ENCODE data around the gene CATSPER1. TPM values are rescaled to one million over a fixed set of nuclear protein-coding genes. Genes with fewer than 3 reads are reported as not detected.

CATSPER1 gene
- total and polyA plus RNA-seq, 2 of the 8 experiments (the other 6 are each of a cell fraction or from before 2014, with no cell fraction given) = not detected

GRCh38 chr11:66061268-66061667, 35.0 kb upstream of the CATSPER1 start (continued):
- TF ChIP-seq, protein P1, sequence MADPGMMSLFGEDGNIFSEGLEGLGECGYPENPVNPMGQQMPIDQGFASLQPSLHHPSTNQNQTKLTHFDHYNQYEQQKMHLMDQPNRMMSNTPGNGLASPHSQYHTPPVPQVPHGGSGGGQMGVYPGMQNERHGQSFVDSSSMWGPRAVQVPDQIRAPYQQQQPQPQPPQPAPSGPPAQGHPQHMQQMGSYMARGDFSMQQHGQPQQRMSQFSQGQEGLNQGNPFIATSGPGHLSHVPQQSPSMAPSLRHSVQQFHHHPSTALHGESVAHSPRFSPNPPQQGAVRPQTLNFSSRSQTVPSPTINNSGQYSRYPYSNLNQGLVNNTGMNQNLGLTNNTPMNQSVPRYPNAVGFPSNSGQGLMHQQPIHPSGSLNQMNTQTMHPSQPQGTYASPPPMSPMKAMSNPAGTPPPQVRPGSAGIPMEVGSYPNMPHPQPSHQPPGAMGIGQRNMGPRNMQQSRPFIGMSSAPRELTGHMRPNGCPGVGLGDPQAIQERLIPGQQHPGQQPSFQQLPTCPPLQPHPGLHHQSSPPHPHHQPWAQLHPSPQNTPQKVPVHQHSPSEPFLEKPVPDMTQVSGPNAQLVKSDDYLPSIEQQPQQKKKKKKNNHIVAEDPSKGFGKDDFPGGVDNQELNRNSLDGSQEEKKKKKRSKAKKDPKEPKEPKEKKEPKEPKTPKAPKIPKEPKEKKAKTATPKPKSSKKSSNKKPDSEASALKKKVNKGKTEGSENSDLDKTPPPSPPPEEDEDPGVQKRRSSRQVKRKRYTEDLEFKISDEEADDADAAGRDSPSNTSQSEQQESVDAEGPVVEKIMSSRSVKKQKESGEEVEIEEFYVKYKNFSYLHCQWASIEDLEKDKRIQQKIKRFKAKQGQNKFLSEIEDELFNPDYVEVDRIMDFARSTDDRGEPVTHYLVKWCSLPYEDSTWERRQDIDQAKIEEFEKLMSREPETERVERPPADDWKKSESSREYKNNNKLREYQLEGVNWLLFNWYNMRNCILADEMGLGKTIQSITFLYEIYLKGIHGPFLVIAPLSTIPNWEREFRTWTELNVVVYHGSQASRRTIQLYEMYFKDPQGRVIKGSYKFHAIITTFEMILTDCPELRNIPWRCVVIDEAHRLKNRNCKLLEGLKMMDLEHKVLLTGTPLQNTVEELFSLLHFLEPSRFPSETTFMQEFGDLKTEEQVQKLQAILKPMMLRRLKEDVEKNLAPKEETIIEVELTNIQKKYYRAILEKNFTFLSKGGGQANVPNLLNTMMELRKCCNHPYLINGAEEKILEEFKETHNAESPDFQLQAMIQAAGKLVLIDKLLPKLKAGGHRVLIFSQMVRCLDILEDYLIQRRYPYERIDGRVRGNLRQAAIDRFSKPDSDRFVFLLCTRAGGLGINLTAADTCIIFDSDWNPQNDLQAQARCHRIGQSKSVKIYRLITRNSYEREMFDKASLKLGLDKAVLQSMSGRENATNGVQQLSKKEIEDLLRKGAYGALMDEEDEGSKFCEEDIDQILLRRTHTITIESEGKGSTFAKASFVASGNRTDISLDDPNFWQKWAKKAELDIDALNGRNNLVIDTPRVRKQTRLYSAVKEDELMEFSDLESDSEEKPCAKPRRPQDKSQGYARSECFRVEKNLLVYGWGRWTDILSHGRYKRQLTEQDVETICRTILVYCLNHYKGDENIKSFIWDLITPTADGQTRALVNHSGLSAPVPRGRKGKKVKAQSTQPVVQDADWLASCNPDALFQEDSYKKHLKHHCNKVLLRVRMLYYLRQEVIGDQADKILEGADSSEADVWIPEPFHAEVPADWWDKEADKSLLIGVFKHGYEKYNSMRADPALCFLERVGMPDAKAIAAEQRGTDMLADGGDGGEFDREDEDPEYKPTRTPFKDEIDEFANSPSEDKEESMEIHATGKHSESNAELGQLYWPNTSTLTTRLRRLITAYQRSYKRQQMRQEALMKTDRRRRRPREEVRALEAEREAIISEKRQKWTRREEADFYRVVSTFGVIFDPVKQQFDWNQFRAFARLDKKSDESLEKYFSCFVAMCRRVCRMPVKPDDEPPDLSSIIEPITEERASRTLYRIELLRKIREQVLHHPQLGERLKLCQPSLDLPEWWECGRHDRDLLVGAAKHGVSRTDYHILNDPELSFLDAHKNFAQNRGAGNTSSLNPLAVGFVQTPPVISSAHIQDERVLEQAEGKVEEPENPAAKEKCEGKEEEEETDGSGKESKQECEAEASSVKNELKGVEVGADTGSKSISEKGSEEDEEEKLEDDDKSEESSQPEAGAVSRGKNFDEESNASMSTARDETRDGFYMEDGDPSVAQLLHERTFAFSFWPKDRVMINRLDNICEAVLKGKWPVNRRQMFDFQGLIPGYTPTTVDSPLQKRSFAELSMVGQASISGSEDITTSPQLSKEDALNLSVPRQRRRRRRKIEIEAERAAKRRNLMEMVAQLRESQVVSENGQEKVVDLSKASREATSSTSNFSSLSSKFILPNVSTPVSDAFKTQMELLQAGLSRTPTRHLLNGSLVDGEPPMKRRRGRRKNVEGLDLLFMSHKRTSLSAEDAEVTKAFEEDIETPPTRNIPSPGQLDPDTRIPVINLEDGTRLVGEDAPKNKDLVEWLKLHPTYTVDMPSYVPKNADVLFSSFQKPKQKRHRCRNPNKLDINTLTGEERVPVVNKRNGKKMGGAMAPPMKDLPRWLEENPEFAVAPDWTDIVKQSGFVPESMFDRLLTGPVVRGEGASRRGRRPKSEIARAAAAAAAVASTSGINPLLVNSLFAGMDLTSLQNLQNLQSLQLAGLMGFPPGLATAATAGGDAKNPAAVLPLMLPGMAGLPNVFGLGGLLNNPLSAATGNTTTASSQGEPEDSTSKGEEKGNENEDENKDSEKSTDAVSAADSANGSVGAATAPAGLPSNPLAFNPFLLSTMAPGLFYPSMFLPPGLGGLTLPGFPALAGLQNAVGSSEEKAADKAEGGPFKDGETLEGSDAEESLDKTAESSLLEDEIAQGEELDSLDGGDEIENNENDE (IDR thresholded peaks at IDR 0.05; ENCODE audit: insufficient replicate concordance, low read length) = no peak
- no peak for TF ChIP-seq CHD1 (IDR thresholded peaks at IDR 0.05; ENCODE audit: low read depth, low read length)
- no peak for TF ChIP-seq KDM4A (IDR thresholded peaks at IDR 0.05; ENCODE audit: low read depth, low read length, severe bottlenecking)
- no peak for TF ChIP-seq TBP (IDR thresholded peaks at IDR 0.05; ENCODE audit: low read depth, low read length)
- TF ChIP-seq EZH2 (IDR thresholded peaks at IDR 0.05; ENCODE audit: low read depth, low read length, severe bottlenecking) = no peak
- no peak for TF ChIP-seq BCL11A (IDR thresholded peaks at IDR 0.05; ENCODE audit: low read depth in 2 of 2, low read length in 2 of 2)
- no peak for TF ChIP-seq SUZ12 (IDR thresholded peaks at IDR 0.05; ENCODE audit: low read length)
